Body of pancreas (tissue), 4 donors: ENCODE data around the gene C8G.

Experiments used
- POLR2A ChIP-seq, 3 donors: fragments of 450-650 bp; IDR thresholded peaks; one replicate each; pipeline ENCODE4 v1.6.1; 2016; ENCODE audit warnings: antibody characterized with exemption in 3 of 3, mild to moderate bottlenecking in 2 of 3
- TF ChIP-seq, protein P1 (sequence below), 7 experiments: fragments of 450-650 bp in 4 of 7; fragments of 200-600 bp in 3 of 7; sonication (generic) in 3 of 7; IDR thresholded peaks; one replicate each; pipeline ENCODE4 v1.5.1; 2016 to 2019; ENCODE audit warnings: antibody characterized with exemption in 7 of 7

DNA sequence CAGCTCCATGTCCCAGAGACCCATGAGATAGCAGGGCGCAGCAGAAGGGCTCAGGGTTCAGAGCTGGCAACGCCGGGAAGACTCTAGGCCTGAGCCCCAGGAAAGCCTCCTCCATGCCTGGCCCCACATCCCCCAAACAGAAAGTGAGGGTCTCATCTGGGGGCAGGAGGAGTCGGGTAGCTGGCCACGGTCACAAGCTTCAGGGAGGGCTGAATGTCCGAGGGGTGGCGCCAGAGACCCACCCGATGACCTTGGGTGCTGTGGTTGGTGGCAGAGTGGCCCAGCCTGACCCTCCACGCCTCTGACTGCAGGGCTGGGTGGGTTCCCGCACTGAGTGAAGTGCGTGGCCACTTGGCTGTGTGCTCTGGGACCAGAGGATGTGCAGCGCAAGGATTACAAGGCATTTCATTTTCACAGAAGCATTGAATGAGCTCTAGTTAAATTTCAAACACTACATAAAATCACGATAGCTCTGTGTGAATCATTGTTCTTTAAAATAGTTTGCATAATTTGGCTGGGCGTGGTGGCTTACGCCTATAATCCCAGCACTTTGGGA lies 3.0 kb downstream of the C8G start:
- TF ChIP-seq, protein P1, sequence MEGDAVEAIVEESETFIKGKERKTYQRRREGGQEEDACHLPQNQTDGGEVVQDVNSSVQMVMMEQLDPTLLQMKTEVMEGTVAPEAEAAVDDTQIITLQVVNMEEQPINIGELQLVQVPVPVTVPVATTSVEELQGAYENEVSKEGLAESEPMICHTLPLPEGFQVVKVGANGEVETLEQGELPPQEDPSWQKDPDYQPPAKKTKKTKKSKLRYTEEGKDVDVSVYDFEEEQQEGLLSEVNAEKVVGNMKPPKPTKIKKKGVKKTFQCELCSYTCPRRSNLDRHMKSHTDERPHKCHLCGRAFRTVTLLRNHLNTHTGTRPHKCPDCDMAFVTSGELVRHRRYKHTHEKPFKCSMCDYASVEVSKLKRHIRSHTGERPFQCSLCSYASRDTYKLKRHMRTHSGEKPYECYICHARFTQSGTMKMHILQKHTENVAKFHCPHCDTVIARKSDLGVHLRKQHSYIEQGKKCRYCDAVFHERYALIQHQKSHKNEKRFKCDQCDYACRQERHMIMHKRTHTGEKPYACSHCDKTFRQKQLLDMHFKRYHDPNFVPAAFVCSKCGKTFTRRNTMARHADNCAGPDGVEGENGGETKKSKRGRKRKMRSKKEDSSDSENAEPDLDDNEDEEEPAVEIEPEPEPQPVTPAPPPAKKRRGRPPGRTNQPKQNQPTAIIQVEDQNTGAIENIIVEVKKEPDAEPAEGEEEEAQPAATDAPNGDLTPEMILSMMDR (IDR thresholded peaks at IDR 0.05): peak in 4 of 7 experiments; percentile 21 to 34 (median 28)
- no peak for TF ChIP-seq POLR2A (IDR thresholded peaks at IDR 0.05)
